Effector memory CD4-positive, alpha-beta T cell (primary cell): ENCODE measurements around the gene STK39.

Experiments
- DNase-seq, 3 donors: peaks; one replicate each; pipeline ENCODE4 v3.0.0-alpha.2; 2020
- H3K27ac ChIP-seq: 2 replicates; pipeline ENCODE4 v1.7.0; 2013; ENCODE audit warnings: mild to moderate bottlenecking, low read length, moderate library complexity; ENCODE audit not compliant: insufficient read depth, poor library complexity, severe bottlenecking
- H3K27me3 ChIP-seq: replicated peaks from 2 replicates; pipeline ENCODE4 v1.7.0; 2013; ENCODE audit warnings: mild to moderate bottlenecking, low read length; ENCODE audit not compliant: insufficient read depth, control insufficient read depth, poor library complexity, severe bottlenecking
- H3K36me3 ChIP-seq: 2 replicates; pipeline ENCODE4 v1.7.0; 2013; ENCODE audit warnings: mild to moderate bottlenecking, low read length, moderate library complexity; ENCODE audit not compliant: control insufficient read depth, insufficient read depth
- H3K4me1 ChIP-seq: 2 replicates; pipeline ENCODE4 v1.7.0; 2013; ENCODE audit warnings: low read length, mild to moderate bottlenecking; ENCODE audit not compliant: control insufficient read depth, insufficient read depth, poor library complexity, severe bottlenecking
- H3K4me3 ChIP-seq: 2 replicates; pipeline ENCODE4 v1.7.0; 2013; ENCODE audit warnings: low read length, low read depth, mild to moderate bottlenecking; ENCODE audit not compliant: insufficient read depth, poor library complexity, severe bottlenecking
- H3K9me3 ChIP-seq: 2 replicates; pipeline ENCODE4 v1.7.0; 2013; ENCODE audit warnings: mild to moderate bottlenecking, low read length, moderate library complexity; ENCODE audit not compliant: control insufficient read depth

Gene STK39

GRCh38 chr2:167942366-167943081 lies 304.9 kb downstream of the STK39 start:
- Histone ChIP-seq H3K27me3 (no peaks in the 10 kb centered on the region), H3K9me3 (no peaks in the 10 kb centered on the region), H3K27ac (no peak overlapping the region), H3K36me3 (no peaks in the 10 kb centered on the region), H3K4me1 (no peaks in the 10 kb centered on the region), H3K4me3 (no peak overlapping the region)
- no peak for DNase-seq

- Histone ChIP-seq H3K9me3 (no peaks in the 10 kb centered on the region), H3K27ac (no peak overlapping the region), H3K4me3 (no peak overlapping the region), H3K36me3 (no peaks in the 10 kb centered on the region), H3K27me3 (no peaks in the 10 kb centered on the region), H3K4me1 (no peaks in the 10 kb centered on the region)
- no peak for DNase-seq
Measured at GRCh38 chr2:167941604-167942003, 305.8 kb downstream of the STK39 start.

- Histone ChIP-seq H3K27ac (no peak overlapping the region), H3K4me1 (no peaks in the 10 kb centered on the region), H3K27me3 (no peaks in the 10 kb centered on the region), H3K9me3 (no peaks in the 10 kb centered on the region), H3K4me3 (no peak overlapping the region), H3K36me3 (no peaks in the 10 kb centered on the region)
- DNase-seq = no peak
Measured at GRCh38 chr2:167940734-167941507, 306.5 kb downstream of the STK39 start.

DNA sequence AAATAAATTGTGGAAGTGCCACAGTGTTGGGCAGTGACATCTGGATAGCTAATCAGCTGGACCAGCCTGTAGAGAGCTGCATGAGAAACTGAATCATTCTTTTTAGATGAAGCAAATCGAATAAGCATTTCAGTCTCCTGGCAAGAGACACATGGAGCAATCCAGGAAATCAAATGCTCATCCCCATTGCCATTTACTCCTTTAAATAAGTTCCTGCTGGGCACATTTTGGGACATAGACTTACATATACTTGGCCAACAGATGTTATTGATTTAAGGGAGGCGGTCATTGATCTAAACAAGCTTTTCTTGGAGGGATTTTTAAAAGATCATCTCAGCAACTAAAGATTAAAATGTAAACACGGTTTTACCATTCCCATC lies 307.1 kb downstream of the STK39 start:
- no peak for DNase-seq
- no peak overlapping the region for H3K4me3 ChIP-seq
- no peaks in the 10 kb centered on the region for H3K9me3 ChIP-seq
- H3K27ac ChIP-seq = no peak overlapping the region
- H3K36me3 ChIP-seq = no peaks in the 10 kb centered on the region
- H3K4me1 ChIP-seq = no peaks in the 10 kb centered on the region
- no peaks in the 10 kb centered on the region for H3K27me3 ChIP-seq

- DNase-seq = no peak
- Histone ChIP-seq H3K9me3 (no peaks in the 10 kb centered on the region), H3K36me3 (no peaks in the 10 kb centered on the region), H3K4me1 (no peaks in the 10 kb centered on the region), H3K4me3 (no peak overlapping the region), H3K27ac (no peak overlapping the region), H3K27me3 (no peaks in the 10 kb centered on the region)
Measured at GRCh38 chr2:167939514-167940345, 307.7 kb downstream of the STK39 start.

GRCh38 chr2:167937403-167937802 lies 310.0 kb downstream of the STK39 start:
- DNase-seq = no peak
- H3K4me3 ChIP-seq = no peak overlapping the region
- no peaks in the 10 kb centered on the region for H3K9me3 ChIP-seq
- H3K27me3 ChIP-seq = no peaks in the 10 kb centered on the region
- no peaks in the 10 kb centered on the region for H3K4me1 ChIP-seq
- no peaks in the 10 kb centered on the region for H3K36me3 ChIP-seq
- H3K27ac ChIP-seq = no peak overlapping the region

DNA sequence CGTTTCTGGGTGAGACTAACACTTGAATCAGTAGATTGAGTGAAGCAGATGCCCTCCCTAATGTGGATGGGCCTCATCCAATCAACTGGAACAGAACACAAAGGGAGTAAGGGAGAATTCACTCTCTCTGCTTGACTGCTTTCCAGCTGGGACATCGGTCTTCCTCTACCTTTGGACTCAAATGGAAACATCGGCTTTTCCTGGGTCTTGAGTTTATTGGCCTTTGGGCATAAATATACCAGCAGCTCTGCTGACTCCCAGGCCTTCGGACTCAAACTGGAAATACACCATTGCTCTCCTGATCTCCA lies 311.6 kb downstream of the STK39 start:
- no peaks in the 10 kb centered on the region for H3K4me1 ChIP-seq
- H3K36me3 ChIP-seq = no peaks in the 10 kb centered on the region
- no peak overlapping the region for H3K4me3 ChIP-seq
- H3K9me3 ChIP-seq = no peaks in the 10 kb centered on the region
- H3K27me3 ChIP-seq = no peaks in the 10 kb centered on the region
- DNase-seq = no peak
- H3K27ac ChIP-seq = no peak overlapping the region

DNA sequence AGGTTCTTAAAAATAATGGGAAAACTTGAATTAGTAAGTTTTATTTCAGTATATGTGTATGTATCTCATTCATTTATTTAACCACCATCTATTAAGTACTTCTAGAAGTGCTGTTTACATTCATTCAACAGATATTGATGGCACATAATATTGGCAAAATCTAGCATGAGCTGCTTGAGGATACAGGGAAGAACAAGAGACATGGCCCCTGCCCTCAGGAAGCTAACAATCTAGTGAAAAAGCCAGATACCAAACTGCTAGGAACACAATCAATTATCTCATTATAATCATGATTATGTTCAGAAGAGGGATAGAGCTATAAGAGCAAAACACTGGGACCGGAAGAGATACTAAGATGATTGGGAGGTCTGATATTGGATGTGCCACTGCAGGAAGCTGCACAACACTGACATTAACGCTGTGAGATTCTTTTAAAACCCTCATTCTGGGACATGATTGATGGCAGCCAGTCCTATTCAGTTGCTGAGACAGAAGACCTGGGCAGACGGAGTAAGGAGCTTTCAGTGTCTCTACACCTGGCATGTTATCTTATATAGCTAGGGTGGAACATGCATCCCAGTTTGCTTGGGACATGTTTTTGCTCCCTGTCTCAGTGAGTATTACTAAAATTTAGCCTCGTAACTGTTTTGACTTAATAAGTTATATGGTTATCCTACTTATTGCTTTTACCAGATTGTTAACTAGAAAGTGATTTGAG lies 314.1 kb downstream of the STK39 start:
- Histone ChIP-seq H3K27ac (no peak overlapping the region), H3K36me3 (no peaks in the 10 kb centered on the region), H3K27me3 (no peaks in the 10 kb centered on the region), H3K4me3 (no peak overlapping the region), H3K9me3 (no peaks in the 10 kb centered on the region), H3K4me1 (no peaks in the 10 kb centered on the region)
- no peak for DNase-seq

DNA sequence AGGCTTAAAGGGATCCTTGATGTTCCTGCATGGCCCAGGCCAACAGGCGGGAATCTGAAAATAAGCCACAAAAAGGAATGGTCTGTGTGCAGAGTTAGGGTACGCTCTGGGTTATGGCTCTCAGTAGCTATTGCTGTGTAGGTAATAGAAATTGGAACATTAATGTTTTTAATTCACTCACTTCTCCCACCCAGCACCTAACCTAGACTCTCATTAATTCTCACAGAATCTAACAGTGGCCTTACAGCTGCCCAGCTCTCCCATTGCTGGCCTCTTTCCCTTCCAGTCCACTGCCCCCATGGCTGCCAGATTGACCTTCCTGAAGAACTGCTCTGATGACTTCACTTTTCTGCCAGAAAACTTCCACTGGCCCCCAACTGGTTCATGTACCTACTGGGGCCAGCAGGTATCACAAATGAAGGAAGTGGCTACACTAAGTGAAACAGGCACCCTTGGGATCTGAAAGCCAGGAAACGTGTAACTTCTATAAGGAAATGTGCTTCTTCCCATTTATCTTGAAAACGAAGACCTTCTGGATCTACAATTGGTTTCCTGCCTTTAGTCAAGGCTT lies 315.2 kb downstream of the STK39 start:
- Histone ChIP-seq H3K4me3 (no peak overlapping the region), H3K4me1 (no peaks in the 10 kb centered on the region), H3K36me3 (no peaks in the 10 kb centered on the region), H3K27ac (no peak overlapping the region), H3K9me3 (no peaks in the 10 kb centered on the region), H3K27me3 (no peaks in the 10 kb centered on the region)
- DNase-seq = no peak
